OCI-LY1 (cell line): ENCODE data around the gene FHIT.

Source experiments
- H2AFZ ChIP-seq: fragments of 200-600 bp; sonication (generic), shearing (Covaris generic); 2 replicates; pipeline ENCODE4 v1.6.0; 2014; ENCODE audit warnings: antibody characterized with exemption, mild to moderate bottlenecking, low read length
- H3F3A ChIP-seq: fragments of 200-600 bp; sonication (generic), shearing (Covaris generic); 2 replicates; pipeline ENCODE4 v1.6.0; 2014; ENCODE audit warnings: mild to moderate bottlenecking, antibody characterized with exemption, low read length, moderate library complexity; ENCODE audit not compliant: insufficient read depth
- H3K27ac ChIP-seq: fragments of 200-600 bp; sonication (generic); 2 replicates; pipeline ENCODE4 v1.5.1; 2014; ENCODE audit warnings: low read length, mixed run types, mild to moderate bottlenecking, low read depth; ENCODE audit not compliant: poor library complexity, severe bottlenecking
- H3K27me3 ChIP-seq: fragments of 200-600 bp; sonication (generic); 2 replicates; pipeline ENCODE4 v1.6.0; 2014; ENCODE audit warnings: antibody characterized with exemption, mild to moderate bottlenecking, low read length, moderate library complexity; ENCODE audit not compliant: insufficient read depth
- H3K36me3 ChIP-seq: fragments of 200-600 bp; sonication (generic); 2 replicates; pipeline ENCODE4 v1.6.1; 2014; ENCODE audit warnings: mild to moderate bottlenecking, antibody characterized with exemption, low read length, moderate library complexity, mixed read lengths; ENCODE audit not compliant: insufficient read depth
- H3K4me1 ChIP-seq: fragments of 200-600 bp; sonication (generic); 2 replicates; pipeline ENCODE4 v1.5.1; 2014; ENCODE audit warnings: mild to moderate bottlenecking, low read length, moderate library complexity; ENCODE audit not compliant: insufficient read depth, severe bottlenecking
- H3K4me2 ChIP-seq: fragments of 200-600 bp; sonication (generic), shearing (Covaris generic); 2 replicates; pipeline ENCODE4 v1.6.1; 2014; ENCODE audit warnings: low read length
- H3K4me3 ChIP-seq: fragments of 200-600 bp; sonication (generic); 2 replicates; pipeline ENCODE4 v1.5.1; 2014; ENCODE audit warnings: low read length, low read depth, mild to moderate bottlenecking, mixed read lengths; ENCODE audit not compliant: poor library complexity, severe bottlenecking
- H3K79me2 ChIP-seq: fragments of 200-600 bp; shearing (Covaris generic); 2 replicates; pipeline ENCODE4 v1.6.1; 2016; ENCODE audit warnings: mixed run types, low read length, mixed read lengths; ENCODE audit not compliant: insufficient read depth
- H3K9ac ChIP-seq: fragments of 200-600 bp; sonication (generic), shearing (Covaris generic); 2 replicates; pipeline ENCODE4 v1.6.1; 2014; ENCODE audit warnings: mild to moderate bottlenecking, low read length, mixed read lengths
- H3K9me2 ChIP-seq: fragments of 200-600 bp; sonication (generic), shearing (Covaris generic); 2 replicates; pipeline ENCODE4 v1.6.1; 2014; ENCODE audit warnings: low read depth, mild to moderate bottlenecking, low read length, mixed read lengths
- H3K9me3 ChIP-seq: fragments of 200-600 bp; shearing (Covaris generic); 2 replicates; pipeline ENCODE4 v1.6.1; 2014; ENCODE audit warnings: low read length, mixed read lengths
- H4K20me1 ChIP-seq: fragments of 200-600 bp; sonication (generic), shearing (Covaris generic); 2 replicates; pipeline ENCODE4 v1.6.0; 2016; ENCODE audit warnings: mild to moderate bottlenecking, low read length; ENCODE audit not compliant: insufficient read depth
- EZH2 ChIP-seq: fragments of 200-600 bp; sonication (generic), shearing (Covaris generic); IDR thresholded peaks from 2 replicates; pipeline ENCODE4 v1.8.0; 2017; ENCODE audit warnings: borderline replicate concordance, mixed run types, mild to moderate bottlenecking, antibody characterized with exemption, low read length, moderate library complexity, mixed read lengths
- TF ChIP-seq, protein P1 (sequence below): fragments of 200-600 bp; sonication (generic), shearing (Covaris generic); IDR thresholded peaks from 2 replicates; pipeline ENCODE4 v1.5.1; 2017; ENCODE audit warnings: mild to moderate bottlenecking, antibody characterized with exemption, low read length, moderate library complexity, mixed read lengths

The FHIT gene

DNA sequence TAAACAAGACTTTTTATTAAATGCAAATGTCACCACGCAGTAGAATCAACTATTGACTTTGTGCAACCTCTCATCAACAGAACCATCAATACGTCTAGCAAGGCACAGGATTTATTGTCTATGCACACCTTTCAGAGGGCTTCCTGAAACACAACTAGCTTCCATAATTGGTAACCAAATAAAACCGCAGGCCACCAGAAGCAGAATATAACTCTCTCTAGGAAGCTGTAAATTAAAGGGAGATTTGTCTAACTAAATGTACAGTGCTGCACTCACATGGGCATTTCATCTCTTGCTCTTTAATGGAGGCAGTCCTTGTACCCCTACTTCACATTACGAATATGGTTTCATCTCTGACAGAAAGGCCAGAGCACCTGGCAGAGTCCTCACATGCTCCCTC, 93.0 kb downstream of the FHIT start:
- Histone ChIP-seq H3F3A (no peaks in the 10 kb centered on the region), H3K9me3 (no peaks in the 10 kb centered on the region), H3K27me3 (no peaks in the 10 kb centered on the region), H3K27ac (no peak overlapping the region), H3K4me2 (no peak overlapping the region), H3K9me2 (no peaks in the 10 kb centered on the region), H3K9ac (no peak overlapping the region), H3K4me3 (no peak overlapping the region), H3K79me2 (no peaks in the 10 kb centered on the region), H3K4me1 (no peaks in the 10 kb centered on the region), H3K36me3 (no peaks in the 10 kb centered on the region), H2AFZ (no peak overlapping the region), H4K20me1 (no peaks in the 10 kb centered on the region)
- no peak for TF ChIP-seq EZH2
- TF ChIP-seq, protein P1, sequence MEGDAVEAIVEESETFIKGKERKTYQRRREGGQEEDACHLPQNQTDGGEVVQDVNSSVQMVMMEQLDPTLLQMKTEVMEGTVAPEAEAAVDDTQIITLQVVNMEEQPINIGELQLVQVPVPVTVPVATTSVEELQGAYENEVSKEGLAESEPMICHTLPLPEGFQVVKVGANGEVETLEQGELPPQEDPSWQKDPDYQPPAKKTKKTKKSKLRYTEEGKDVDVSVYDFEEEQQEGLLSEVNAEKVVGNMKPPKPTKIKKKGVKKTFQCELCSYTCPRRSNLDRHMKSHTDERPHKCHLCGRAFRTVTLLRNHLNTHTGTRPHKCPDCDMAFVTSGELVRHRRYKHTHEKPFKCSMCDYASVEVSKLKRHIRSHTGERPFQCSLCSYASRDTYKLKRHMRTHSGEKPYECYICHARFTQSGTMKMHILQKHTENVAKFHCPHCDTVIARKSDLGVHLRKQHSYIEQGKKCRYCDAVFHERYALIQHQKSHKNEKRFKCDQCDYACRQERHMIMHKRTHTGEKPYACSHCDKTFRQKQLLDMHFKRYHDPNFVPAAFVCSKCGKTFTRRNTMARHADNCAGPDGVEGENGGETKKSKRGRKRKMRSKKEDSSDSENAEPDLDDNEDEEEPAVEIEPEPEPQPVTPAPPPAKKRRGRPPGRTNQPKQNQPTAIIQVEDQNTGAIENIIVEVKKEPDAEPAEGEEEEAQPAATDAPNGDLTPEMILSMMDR: no peak

DNA sequence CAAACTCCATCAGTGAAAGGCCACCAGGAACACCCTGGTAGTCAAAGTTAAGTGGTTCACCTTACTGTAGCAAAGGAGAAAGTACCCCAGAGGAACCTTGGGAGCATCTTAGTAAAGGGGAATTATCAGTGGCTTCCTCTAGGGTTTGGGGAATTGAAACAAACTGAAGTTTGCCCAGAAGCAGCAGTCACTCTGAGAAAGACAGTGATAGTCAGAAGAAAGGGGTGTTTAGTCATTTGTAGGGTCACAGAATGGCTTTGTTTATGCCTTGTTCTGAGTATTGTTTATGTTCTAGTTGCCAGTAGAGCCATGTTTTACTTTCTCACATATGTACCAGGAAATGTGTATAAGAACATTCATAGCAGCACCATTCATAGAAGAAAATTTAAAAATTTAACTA, 93.8 kb downstream of the FHIT start:
- H3K9ac ChIP-seq: no peak overlapping the region
- no peak overlapping the region for H2AFZ ChIP-seq
- H4K20me1 ChIP-seq: no peaks in the 10 kb centered on the region
- no peaks in the 10 kb centered on the region for H3K9me3 ChIP-seq
- no peaks in the 10 kb centered on the region for H3K27me3 ChIP-seq
- no peaks in the 10 kb centered on the region for H3K4me1 ChIP-seq
- H3K79me2 ChIP-seq: no peaks in the 10 kb centered on the region
- TF ChIP-seq EZH2: no peak
- no peaks in the 10 kb centered on the region for H3K36me3 ChIP-seq
- H3K27ac ChIP-seq: no peak overlapping the region
- H3K4me2 ChIP-seq: no peak overlapping the region
- H3K4me3 ChIP-seq: no peak overlapping the region
- H3K9me2 ChIP-seq: no peaks in the 10 kb centered on the region
- no peaks in the 10 kb centered on the region for H3F3A ChIP-seq

- H3K36me3 ChIP-seq: no peaks in the 10 kb centered on the region
- H2AFZ ChIP-seq: no peak overlapping the region
- no peaks in the 10 kb centered on the region for H3K79me2 ChIP-seq
- H3F3A ChIP-seq: no peaks in the 10 kb centered on the region
- H3K4me3 ChIP-seq: no peak overlapping the region
- no peak overlapping the region for H3K4me2 ChIP-seq
- H3K9me2 ChIP-seq: no peaks in the 10 kb centered on the region
- no peak overlapping the region for H3K9ac ChIP-seq
- no peak for TF ChIP-seq EZH2
- TF ChIP-seq, protein P1: no peak
- no peaks in the 10 kb centered on the region for H3K9me3 ChIP-seq
- H3K27me3 ChIP-seq: no peaks in the 10 kb centered on the region
- no peak overlapping the region for H3K27ac ChIP-seq
- H4K20me1 ChIP-seq: no peaks in the 10 kb centered on the region
- no peaks in the 10 kb centered on the region for H3K4me1 ChIP-seq
Observed at GRCh38 chr3:61155701-61156292, 95.5 kb downstream of the FHIT start.

- H3K4me3 ChIP-seq: no peak overlapping the region
- H2AFZ ChIP-seq: no peak overlapping the region
- H4K20me1 ChIP-seq: no peaks in the 10 kb centered on the region
- no peaks in the 10 kb centered on the region for H3K9me2 ChIP-seq
- no peak for TF ChIP-seq EZH2
- TF ChIP-seq, protein P1: no peak
- H3K9ac ChIP-seq: no peak overlapping the region
- H3K36me3 ChIP-seq: no peaks in the 10 kb centered on the region
- H3K27me3 ChIP-seq: no peaks in the 10 kb centered on the region
- H3K9me3 ChIP-seq: no peaks in the 10 kb centered on the region
- no peaks in the 10 kb centered on the region for H3F3A ChIP-seq
- H3K79me2 ChIP-seq: no peaks in the 10 kb centered on the region
- no peaks in the 10 kb centered on the region for H3K4me1 ChIP-seq
- H3K27ac ChIP-seq: no peak overlapping the region
- no peak overlapping the region for H3K4me2 ChIP-seq
Observed at GRCh38 chr3:61154457-61155198, 96.6 kb downstream of the FHIT start.
